Measurements from ENCODE around the gene ZSWIM1. TPM values are rescaled to one million over a fixed set of nuclear protein-coding genes. Genes with fewer than 3 reads are reported as not detected.
"Not testable (repeated sequence)": the region's sequence is repeated elsewhere in the genome, so short reads cannot be mapped to it uniquely, and the experiment has no call there.

The ZSWIM1 gene
- total RNA-seq, 1 donor from 2014 or later: 15.1 TPM

DNA sequence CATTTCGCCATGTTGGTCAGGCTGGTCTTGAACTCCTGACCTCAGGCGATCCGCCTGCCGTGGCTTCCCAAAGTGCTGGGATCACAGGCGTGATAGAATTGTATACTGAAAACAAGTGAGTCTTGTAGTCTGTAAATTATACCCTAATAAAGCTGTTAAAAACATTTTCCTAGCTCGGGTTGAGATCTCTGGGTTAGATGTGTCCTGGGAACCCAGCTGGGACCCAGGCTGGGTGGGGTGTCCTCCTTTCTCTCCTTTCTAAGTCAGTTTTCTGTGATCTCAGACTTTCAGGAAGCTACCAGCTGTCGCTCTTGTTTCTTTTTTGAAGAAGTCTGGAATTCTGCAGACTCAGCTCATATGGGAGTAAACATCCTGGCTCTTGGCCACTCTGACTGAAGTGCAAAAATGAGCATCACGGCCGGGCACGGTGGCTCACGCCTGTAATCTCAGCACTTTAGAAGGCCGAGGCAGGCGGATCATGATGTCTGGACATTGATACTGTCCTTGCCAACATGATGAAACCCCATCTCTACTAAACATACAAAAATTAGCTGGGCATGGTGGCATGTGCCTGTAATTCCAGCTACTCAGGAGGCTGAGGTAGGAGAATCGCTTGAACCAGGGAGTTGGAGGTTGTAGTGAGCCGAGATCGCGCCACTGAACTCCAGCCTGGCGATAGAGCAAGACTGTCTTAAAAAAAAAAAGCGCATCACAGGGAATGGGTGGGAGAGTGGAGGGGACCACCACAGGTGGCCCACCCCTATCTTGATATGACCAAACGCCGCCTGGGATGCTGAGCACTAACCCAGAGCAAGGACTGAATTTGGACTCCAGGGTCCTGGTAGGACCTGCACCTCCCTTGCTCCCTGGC lies 43.6 kb downstream of the ZSWIM1 start:
- intact Hi-C loops (cut with micrococcal nuclease): no loop called here
- Mint-ChIP-seq H3K27me3 (peaks cover 15% of the 10 kb centered on the region), H3K4me3 (no peak overlapping the region), H3K36me3 (ENCODE audit: low read depth) (no peaks in the 10 kb centered on the region), H3K4me1 (no peaks in the 10 kb centered on the region), H3K9me3 (no peaks in the 10 kb centered on the region), H3K27ac (no peak overlapping the region)
- ChIA-PET CTCF (no interaction called here), POLR2A (interaction anchor here (0.6 to 1.1 kb wide), 2 partner anchors 10 kb away, joined by 4 to 7 read pairs; no protein-coding TSS in a partner anchor)
- ATAC-seq (ENCODE audit: low read depth) (no peak), DNase-seq (no peak)
- TF ChIP-seq, protein P1, sequence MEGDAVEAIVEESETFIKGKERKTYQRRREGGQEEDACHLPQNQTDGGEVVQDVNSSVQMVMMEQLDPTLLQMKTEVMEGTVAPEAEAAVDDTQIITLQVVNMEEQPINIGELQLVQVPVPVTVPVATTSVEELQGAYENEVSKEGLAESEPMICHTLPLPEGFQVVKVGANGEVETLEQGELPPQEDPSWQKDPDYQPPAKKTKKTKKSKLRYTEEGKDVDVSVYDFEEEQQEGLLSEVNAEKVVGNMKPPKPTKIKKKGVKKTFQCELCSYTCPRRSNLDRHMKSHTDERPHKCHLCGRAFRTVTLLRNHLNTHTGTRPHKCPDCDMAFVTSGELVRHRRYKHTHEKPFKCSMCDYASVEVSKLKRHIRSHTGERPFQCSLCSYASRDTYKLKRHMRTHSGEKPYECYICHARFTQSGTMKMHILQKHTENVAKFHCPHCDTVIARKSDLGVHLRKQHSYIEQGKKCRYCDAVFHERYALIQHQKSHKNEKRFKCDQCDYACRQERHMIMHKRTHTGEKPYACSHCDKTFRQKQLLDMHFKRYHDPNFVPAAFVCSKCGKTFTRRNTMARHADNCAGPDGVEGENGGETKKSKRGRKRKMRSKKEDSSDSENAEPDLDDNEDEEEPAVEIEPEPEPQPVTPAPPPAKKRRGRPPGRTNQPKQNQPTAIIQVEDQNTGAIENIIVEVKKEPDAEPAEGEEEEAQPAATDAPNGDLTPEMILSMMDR (IDR thresholded peaks at IDR 0.05): no peak

DNA sequence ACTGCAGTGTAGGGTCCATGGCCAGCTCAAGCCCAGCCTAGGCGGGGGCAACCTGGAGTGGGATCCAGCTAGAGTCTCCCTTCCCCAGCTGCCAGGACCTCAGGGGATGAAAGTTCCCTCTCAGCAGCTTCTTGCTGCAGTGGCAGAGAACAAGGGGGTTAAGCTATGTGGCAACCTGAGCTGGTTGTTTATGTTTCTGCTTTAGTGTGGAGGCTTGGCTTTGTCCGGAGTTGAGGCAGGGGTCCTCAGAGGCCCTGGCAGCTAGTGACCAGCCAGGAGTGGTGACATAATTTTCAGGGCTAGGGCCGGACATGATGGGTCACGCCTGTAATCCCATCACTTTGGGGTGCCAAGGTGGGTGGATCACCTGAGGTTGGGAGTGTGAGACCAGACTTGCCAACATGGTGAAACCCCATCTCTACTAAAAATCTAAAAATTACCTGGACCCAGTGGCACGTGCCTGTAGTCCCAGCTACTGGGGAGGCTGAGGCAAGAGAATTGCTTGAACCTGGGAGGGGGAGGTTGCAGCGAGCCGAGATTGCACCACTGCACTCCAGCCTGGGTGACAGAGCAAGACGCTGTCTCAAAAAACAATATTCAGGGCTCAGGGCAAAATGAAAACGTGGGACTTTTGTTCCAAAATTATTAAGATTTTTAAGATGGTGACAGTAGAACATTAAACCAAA lies 44.9 kb downstream of the ZSWIM1 start:
- peaks cover 7% of the 10 kb centered on the region for H3K27me3 Mint-ChIP-seq
- ATAC-seq (ENCODE audit: low read depth) (no peak), DNase-seq (no peak)
- no peaks in the 10 kb centered on the region for H3K9me3 Mint-ChIP-seq
- no peaks in the 10 kb centered on the region for H3K4me1 Mint-ChIP-seq
- CTCF ChIA-PET: no interaction called here
- TF ChIP-seq, protein P1 (IDR thresholded peaks at IDR 0.05): no peak
- no peak overlapping the region for H3K27ac Mint-ChIP-seq
- intact Hi-C loops (cut with micrococcal nuclease): no loop called here
- POLR2A ChIA-PET: interaction anchor here (1.3 to 2.3 kb wide), 2 partner anchors 9 to 10 kb away, joined by 4 to 7 read pairs; no protein-coding TSS in a partner anchor
- no peak overlapping the region for H3K4me3 Mint-ChIP-seq
- H3K36me3 Mint-ChIP-seq (ENCODE audit: low read depth): no peaks in the 10 kb centered on the region

DNA sequence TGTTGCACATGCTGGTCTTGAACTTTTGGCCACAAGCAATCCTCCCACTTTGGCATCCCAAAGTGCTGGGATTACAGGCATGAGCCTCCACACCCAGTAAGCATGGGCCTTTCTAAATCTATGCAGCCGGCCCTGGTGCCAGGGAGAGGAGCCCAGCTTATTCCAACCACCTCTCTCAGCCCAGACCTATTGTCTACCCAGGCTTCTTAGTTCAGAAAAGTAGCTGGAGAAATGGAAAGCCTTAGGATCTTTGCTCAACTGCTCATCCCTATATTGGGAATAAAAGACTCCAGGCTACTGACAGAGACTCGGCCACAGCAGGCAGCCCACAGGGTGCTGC lies 45.7 kb downstream of the ZSWIM1 start:
- ATAC-seq (ENCODE audit: low read depth) (no peak), DNase-seq (no peak)
- CTCF ChIA-PET: no interaction called here
- POLR2A ChIA-PET: interaction anchor here (1.3 to 2.3 kb wide), 2 partner anchors 8 to 9 kb away, joined by 4 to 7 read pairs; no protein-coding TSS in a partner anchor
- TF ChIP-seq, protein P1 (IDR thresholded peaks at IDR 0.05): no peak
- no peaks in the 10 kb centered on the region for H3K4me1 Mint-ChIP-seq
- peaks cover 2% of the 10 kb centered on the region for H3K27me3 Mint-ChIP-seq
- peaks cover 2% of the 10 kb centered on the region for H3K36me3 Mint-ChIP-seq (ENCODE audit: low read depth)
- intact Hi-C loops (cut with micrococcal nuclease): no loop called here
- H3K4me3 Mint-ChIP-seq: no peak overlapping the region
- no peaks in the 10 kb centered on the region for H3K9me3 Mint-ChIP-seq
- H3K27ac Mint-ChIP-seq: no peak overlapping the region

DNA sequence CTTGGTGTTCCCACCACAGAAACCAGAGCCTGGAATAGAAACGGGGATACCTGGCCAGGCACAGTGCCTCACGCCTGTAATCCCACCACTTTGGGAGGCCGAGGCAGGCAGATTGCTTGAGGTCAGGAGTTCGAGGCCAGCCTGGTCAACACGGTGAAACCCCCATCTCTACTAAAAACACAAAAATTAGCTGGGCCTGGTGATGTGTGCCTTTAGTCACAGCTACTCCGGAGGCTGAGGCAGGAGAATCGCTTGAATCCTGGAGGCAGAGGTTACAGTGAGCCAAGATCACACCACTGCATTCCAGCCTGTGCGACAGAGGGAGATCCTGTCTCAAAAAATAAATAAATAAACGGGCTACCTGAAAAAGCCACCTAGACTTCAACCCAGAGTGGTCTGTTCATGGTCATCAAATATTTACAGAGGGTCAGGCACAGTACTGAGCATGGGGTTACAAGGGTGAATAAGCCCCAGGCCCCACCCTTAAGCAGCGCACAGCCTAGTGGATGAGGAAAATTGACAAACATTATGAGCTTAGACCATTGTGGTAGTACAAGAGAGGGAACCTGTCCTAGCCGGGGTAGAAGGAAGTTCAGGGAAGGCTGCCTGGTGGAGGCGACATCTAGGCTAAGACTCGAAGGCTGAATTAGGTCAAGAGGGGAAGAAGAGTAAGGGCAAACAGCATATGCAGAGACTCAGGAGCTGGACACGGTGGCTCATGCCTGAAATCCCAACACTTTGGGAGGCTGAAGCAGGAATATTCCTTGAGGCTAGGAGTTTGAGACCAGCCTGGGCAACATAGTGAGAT lies 46.2 kb downstream of the ZSWIM1 start:
- intact Hi-C loops (cut with micrococcal nuclease): no loop called here
- TF ChIP-seq, protein P1 (IDR thresholded peaks at IDR 0.05): no peak
- ChIA-PET CTCF (no interaction called here), POLR2A (interaction anchor here (0.5 to 2.3 kb wide), 4 partner anchors 8 to 46 kb away, joined by 3 to 7 read pairs (median 4); partner anchors contain the start of gene ZSWIM1)
- Mint-ChIP-seq H3K4me1 (no peaks in the 10 kb centered on the region), H3K36me3 (ENCODE audit: low read depth) (peaks cover 2% of the 10 kb centered on the region), H3K9me3 (no peaks in the 10 kb centered on the region), H3K27ac (no peak overlapping the region), H3K27me3 (no peaks in the 10 kb centered on the region), H3K4me3 (no peak overlapping the region)
- ATAC-seq (ENCODE audit: low read depth) (no peak), DNase-seq (no peak)

DNA sequence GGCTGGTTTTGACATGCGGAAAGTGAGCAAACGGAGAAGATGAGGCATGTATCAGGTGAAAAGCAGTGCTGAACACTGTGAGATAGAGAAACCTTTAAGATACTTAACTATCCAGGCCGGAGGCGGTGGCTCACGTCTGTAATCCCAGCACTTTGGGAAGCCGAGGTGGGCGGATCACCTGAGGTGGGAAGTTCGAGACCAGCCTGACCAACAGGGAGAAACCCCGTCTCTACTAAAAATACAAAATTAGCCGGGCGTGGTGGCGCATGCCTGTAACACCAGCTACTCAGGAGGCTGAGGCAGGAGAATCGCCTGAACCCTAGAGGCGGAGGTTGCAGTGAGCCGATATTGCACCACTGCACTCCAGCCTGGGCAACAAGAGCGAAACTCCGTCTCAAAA lies 50.7 kb downstream of the ZSWIM1 start:
- DNase-seq; ATAC-seq (ENCODE audit: low read depth); CTCF ChIA-PET; H3K9me3 Mint-ChIP-seq; H3K4me3 Mint-ChIP-seq; H3K27ac Mint-ChIP-seq; intact Hi-C loops (cut with micrococcal nuclease); H3K27me3 Mint-ChIP-seq: not testable (repeated sequence)
- Mint-ChIP-seq H3K4me1 (peaks cover 15% of the 10 kb centered on the region), H3K36me3 (ENCODE audit: low read depth) (peaks cover 13% of the 10 kb centered on the region)
- POLR2A ChIA-PET: interaction anchor here (0.7 to 1.8 kb wide), 3 partner anchors 41 to 112 kb away, joined by 6 to 7 read pairs (median 7); partner anchors contain the start of gene ZSWIM1
